Effector memory CD4-positive, alpha-beta T cell (primary cell): ENCODE results near the gene OR10G3.

Experiments
- DNase-seq, 3 donors: peaks; one replicate each; pipeline ENCODE4 v3.0.0-alpha.2; 2020
- H3K27ac ChIP-seq: 2 replicates; pipeline ENCODE4 v1.7.0; 2013; ENCODE audit warnings: mild to moderate bottlenecking, low read length, moderate library complexity; ENCODE audit not compliant: insufficient read depth, poor library complexity, severe bottlenecking
- H3K27me3 ChIP-seq: replicated peaks from 2 replicates; pipeline ENCODE4 v1.7.0; 2013; ENCODE audit warnings: mild to moderate bottlenecking, low read length; ENCODE audit not compliant: insufficient read depth, control insufficient read depth, poor library complexity, severe bottlenecking
- H3K36me3 ChIP-seq: 2 replicates; pipeline ENCODE4 v1.7.0; 2013; ENCODE audit warnings: mild to moderate bottlenecking, low read length, moderate library complexity; ENCODE audit not compliant: control insufficient read depth, insufficient read depth
- H3K4me1 ChIP-seq: 2 replicates; pipeline ENCODE4 v1.7.0; 2013; ENCODE audit warnings: low read length, mild to moderate bottlenecking; ENCODE audit not compliant: control insufficient read depth, insufficient read depth, poor library complexity, severe bottlenecking
- H3K4me3 ChIP-seq: 2 replicates; pipeline ENCODE4 v1.7.0; 2013; ENCODE audit warnings: low read length, low read depth, mild to moderate bottlenecking; ENCODE audit not compliant: insufficient read depth, poor library complexity, severe bottlenecking
- H3K9me3 ChIP-seq: 2 replicates; pipeline ENCODE4 v1.7.0; 2013; ENCODE audit warnings: mild to moderate bottlenecking, low read length, moderate library complexity; ENCODE audit not compliant: control insufficient read depth

OR10G3 gene

GRCh38 chr14:21536418-21537089 is 43.3 kb downstream of the OR10G3 start:
- no peaks in the 10 kb centered on the region for H3K36me3 ChIP-seq
- no peak for DNase-seq
- no peak overlapping the region for H3K27ac ChIP-seq
- H3K4me1 ChIP-seq, result peaks cover 3% of the 10 kb centered on the region
- no peaks in the 10 kb centered on the region for H3K9me3 ChIP-seq
- H3K27me3 ChIP-seq, result peaks cover 12% of the 10 kb centered on the region
- no peak overlapping the region for H3K4me3 ChIP-seq

- H3K4me3 ChIP-seq, result no peak overlapping the region
- H3K9me3 ChIP-seq, result no peaks in the 10 kb centered on the region
- no peak overlapping the region for H3K27ac ChIP-seq
- H3K27me3 ChIP-seq, result peaks cover 12% of the 10 kb centered on the region
- H3K4me1 ChIP-seq, result peaks cover 3% of the 10 kb centered on the region
- no peak for DNase-seq
- no peaks in the 10 kb centered on the region for H3K36me3 ChIP-seq
These were observed 44.1 kb downstream of the OR10G3 start for GRCh38 chr14:21535545-21536417.

- H3K27ac ChIP-seq, result no peak overlapping the region
- peaks cover 12% of the 10 kb centered on the region for H3K27me3 ChIP-seq
- DNase-seq, result no peak
- H3K4me3 ChIP-seq, result no peak overlapping the region
- H3K4me1 ChIP-seq, result peaks cover 3% of the 10 kb centered on the region
- H3K9me3 ChIP-seq, result no peaks in the 10 kb centered on the region
- H3K36me3 ChIP-seq, result no peaks in the 10 kb centered on the region
These were observed 45.3 kb downstream of the OR10G3 start for GRCh38 chr14:21534576-21534975.

- Histone ChIP-seq H3K27me3 (peaks cover 10% of the 10 kb centered on the region), H3K9me3 (no peaks in the 10 kb centered on the region), H3K27ac (no peak overlapping the region), H3K4me1 (peaks cover 3% of the 10 kb centered on the region), H3K4me3 (no peak overlapping the region), H3K36me3 (no peaks in the 10 kb centered on the region)
- DNase-seq, result no peak
These were observed 46.6 kb downstream of the OR10G3 start for GRCh38 chr14:21533294-21533693.

- Histone ChIP-seq H3K36me3 (no peaks in the 10 kb centered on the region), H3K27ac (no peak overlapping the region), H3K4me3 (no peak overlapping the region), H3K9me3 (no peaks in the 10 kb centered on the region), H3K27me3 (no peaks in the 10 kb centered on the region), H3K4me1 (peaks cover 14% of the 10 kb centered on the region)
- DNase-seq, result no peak
These were observed 50.4 kb downstream of the OR10G3 start for GRCh38 chr14:21529515-21529914.

DNA sequence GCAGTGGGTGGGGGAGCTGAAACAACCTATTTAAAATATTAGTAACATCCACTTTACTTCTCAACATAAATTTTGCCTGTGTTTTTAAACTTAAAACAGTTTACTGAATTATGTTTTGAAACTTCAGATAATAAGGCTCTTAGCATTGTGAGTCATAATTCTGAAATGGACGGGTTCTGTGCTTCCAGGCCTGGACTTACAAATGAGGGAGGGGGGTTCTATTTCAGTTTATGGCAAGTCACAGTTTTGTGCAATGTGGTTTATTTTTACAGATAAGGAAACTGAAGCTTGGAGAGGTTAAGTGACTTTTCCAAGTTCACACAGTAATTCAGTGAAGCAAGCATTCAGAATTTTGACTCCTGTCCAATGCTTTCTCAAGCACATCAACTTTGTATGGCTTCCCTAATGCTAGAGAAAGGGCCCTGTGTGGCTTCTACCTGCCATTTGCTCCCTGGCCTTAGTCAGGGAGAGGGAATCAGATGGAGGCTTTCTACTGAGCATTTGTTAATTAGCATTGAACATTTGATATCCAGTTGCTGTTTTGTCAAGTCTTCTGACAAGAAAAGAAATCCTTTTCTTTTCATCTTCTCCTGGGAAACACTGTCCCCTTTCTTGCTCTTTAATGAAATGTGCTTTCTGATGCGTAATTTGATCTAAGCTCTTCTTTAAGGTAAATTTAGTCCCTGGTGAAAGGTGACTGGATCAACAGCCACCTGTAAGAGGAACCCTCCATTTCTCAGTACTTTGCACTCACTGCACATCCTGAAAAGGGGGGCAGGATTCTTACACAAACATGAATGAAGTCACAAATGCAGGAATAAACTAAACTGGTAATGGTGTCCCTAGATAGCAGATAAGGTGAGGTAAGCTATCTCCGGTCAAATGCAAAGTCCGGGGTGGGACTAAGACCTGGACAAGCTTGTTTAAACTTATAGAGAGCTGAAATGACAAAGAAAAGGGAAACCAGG is 51.2 kb downstream of the OR10G3 start:
- Histone ChIP-seq H3K9me3 (no peaks in the 10 kb centered on the region), H3K27ac (no peak overlapping the region), H3K4me3 (no peak overlapping the region), H3K36me3 (no peaks in the 10 kb centered on the region), H3K4me1 (peaks cover 14% of the 10 kb centered on the region), H3K27me3 (no peaks in the 10 kb centered on the region)
- no peak for DNase-seq

- H3K27ac ChIP-seq, result no peak overlapping the region
- no peak for DNase-seq
- no peak overlapping the region for H3K4me3 ChIP-seq
- H3K27me3 ChIP-seq, result no peaks in the 10 kb centered on the region
- no peaks in the 10 kb centered on the region for H3K9me3 ChIP-seq
- H3K36me3 ChIP-seq, result no peaks in the 10 kb centered on the region
- peaks cover 14% of the 10 kb centered on the region for H3K4me1 ChIP-seq
These were observed 52.6 kb downstream of the OR10G3 start for GRCh38 chr14:21527318-21527679.

GRCh38 chr14:21526672-21527317 is 53.1 kb downstream of the OR10G3 start:
- Histone ChIP-seq H3K4me1 (peaks cover 14% of the 10 kb centered on the region), H3K27ac (peak overlapping the region; percentile 51), H3K9me3 (no peaks in the 10 kb centered on the region), H3K27me3 (no peaks in the 10 kb centered on the region), H3K4me3 (peak overlapping the region; percentile 79), H3K36me3 (no peaks in the 10 kb centered on the region)
- DNase-seq, result no peak

- Histone ChIP-seq H3K27ac (peak within 1 kb of the TSS; percentile 51), H3K27me3 (no peaks in the 10 kb centered on the region), H3K9me3 (no peaks in the 10 kb centered on the region), H3K4me1 (peaks cover 14% of the 10 kb centered on the region), H3K36me3 (no peaks in the 10 kb centered on the region), H3K4me3 (peak within 1 kb of the TSS; percentile 79)
- DNase-seq, result peak; percentile 32 to 57 (median 52)
These were observed 53.8 kb downstream of the OR10G3 start, which contains the start of gene SALL2 for GRCh38 chr14:21525962-21526671. Gene SALL2, minus strand, starts transcription at chr14:21526346. Its CDS starts 219 bp downstream, at chr14:21526127.
